GM23338 (cell line): ENCODE measurements around the gene MAP3K9.

Experiments
- CREB1 ChIP-seq: fragments of 250-450 bp; sonication (Bioruptor Pico); IDR thresholded peaks from 2 replicates; pipeline ENCODE4 v1.5.0; 2020; ENCODE audit warnings: low read depth, mild to moderate bottlenecking, moderate library complexity
- ETS1 ChIP-seq: IDR thresholded peaks from 2 replicates; pipeline ENCODE4 v1.6.1; 2016; ENCODE audit warnings: antibody characterized with exemption
- EZH2 ChIP-seq: fragments of 200-600 bp; sonication (generic); IDR thresholded peaks from one replicate; pipeline ENCODE4 v1.8.0; 2017; ENCODE audit warnings: antibody characterized with exemption, mild to moderate bottlenecking, low read depth; ENCODE audit not compliant: unreplicated experiment
- EZH2phosphoT487 ChIP-seq: fragments of 200-600 bp; sonication (generic); IDR thresholded peaks from one replicate; pipeline ENCODE4 v1.8.1; 2018; ENCODE audit warnings: antibody characterized with exemption; ENCODE audit not compliant: unreplicated experiment
- JUNB ChIP-seq: IDR thresholded peaks from one replicate; pipeline ENCODE4 v1.6.1; 2016; ENCODE audit warnings: antibody characterized with exemption; ENCODE audit not compliant: unreplicated experiment
- NANOG ChIP-seq: IDR thresholded peaks from 2 replicates; pipeline ENCODE4 v1.6.1; 2016; ENCODE audit warnings: antibody characterized with exemption, borderline replicate concordance
- POLR2AphosphoS5 ChIP-seq: IDR thresholded peaks from 2 replicates; pipeline ENCODE4 v1.6.1; 2016; ENCODE audit warnings: antibody characterized with exemption, low read depth
- STAT1 ChIP-seq: IDR thresholded peaks from one replicate; pipeline ENCODE4 v1.6.1; 2016; ENCODE audit warnings: antibody characterized with exemption; ENCODE audit not compliant: unreplicated experiment
- ZNF114 ChIP-seq: fragments of 250-450 bp; sonication (Bioruptor Pico); IDR thresholded peaks from 2 replicates; pipeline ENCODE4 v1.5.0; 2020; ENCODE audit warnings: mild to moderate bottlenecking, moderate library complexity
- ZNF331 ChIP-seq: fragments of 250-450 bp; sonication (Bioruptor Pico); IDR thresholded peaks from 2 replicates; pipeline ENCODE4 v1.5.0; 2020; ENCODE audit warnings: low read depth, mild to moderate bottlenecking, moderate library complexity
- ZNF462 ChIP-seq: fragments of 250-450 bp; sonication (Bioruptor Pico); IDR thresholded peaks from 2 replicates; pipeline ENCODE4 v1.5.0; 2020; ENCODE audit warnings: mild to moderate bottlenecking, moderate library complexity
- TF ChIP-seq, protein P1 (sequence below): IDR thresholded peaks from one replicate; pipeline ENCODE4 v1.6.1; 2018; ENCODE audit warnings: antibody characterized with exemption; ENCODE audit not compliant: unreplicated experiment
- TF ChIP-seq, protein P2 (sequence below), 2 experiments: fragments of 200-600 bp in 1 of 2; sonication (generic) in 1 of 2; conservative IDR thresholded peaks; 2 replicates each; pipeline versions ENCODE4 v1.5.1 to v1.6.1; 2016 to 2017; ENCODE audit warnings: antibody characterized with exemption in 2 of 2, low read depth in 2 of 2, mild to moderate bottlenecking in 2 of 2, moderate library complexity in 1 of 2

DNA sequence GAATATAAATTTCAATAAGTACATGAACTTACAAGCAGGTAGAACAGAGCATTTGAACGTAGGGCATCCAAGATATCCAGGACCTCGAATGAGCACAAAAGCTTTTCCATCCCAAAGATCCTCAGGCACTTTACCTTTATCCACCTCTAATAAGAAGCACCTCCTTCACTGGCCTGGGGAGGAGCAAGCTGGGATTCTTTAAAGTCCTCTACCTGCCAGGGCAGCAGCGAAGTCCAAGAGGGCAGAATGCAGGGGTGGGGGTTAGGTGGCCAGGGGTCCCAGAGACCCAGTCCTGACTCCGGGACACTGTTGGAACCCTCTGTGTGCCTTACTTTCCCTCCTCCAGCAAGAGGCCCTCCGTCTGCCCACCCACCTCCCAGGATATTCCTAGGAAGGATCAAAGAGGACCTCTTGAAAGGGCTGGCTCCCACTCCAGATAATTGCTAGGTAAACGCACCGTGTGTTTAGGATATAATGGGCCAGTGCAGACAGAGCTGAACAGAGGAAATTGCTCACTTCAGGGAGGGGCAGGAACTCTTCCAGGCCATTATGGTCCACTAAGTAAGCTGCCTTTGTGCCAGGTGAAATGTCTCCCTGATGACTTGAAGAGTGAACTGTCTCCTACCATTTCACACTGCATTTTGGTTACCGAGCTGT is 99.5 kb downstream of the MAP3K9 start:
- TF ChIP-seq, protein P1, sequence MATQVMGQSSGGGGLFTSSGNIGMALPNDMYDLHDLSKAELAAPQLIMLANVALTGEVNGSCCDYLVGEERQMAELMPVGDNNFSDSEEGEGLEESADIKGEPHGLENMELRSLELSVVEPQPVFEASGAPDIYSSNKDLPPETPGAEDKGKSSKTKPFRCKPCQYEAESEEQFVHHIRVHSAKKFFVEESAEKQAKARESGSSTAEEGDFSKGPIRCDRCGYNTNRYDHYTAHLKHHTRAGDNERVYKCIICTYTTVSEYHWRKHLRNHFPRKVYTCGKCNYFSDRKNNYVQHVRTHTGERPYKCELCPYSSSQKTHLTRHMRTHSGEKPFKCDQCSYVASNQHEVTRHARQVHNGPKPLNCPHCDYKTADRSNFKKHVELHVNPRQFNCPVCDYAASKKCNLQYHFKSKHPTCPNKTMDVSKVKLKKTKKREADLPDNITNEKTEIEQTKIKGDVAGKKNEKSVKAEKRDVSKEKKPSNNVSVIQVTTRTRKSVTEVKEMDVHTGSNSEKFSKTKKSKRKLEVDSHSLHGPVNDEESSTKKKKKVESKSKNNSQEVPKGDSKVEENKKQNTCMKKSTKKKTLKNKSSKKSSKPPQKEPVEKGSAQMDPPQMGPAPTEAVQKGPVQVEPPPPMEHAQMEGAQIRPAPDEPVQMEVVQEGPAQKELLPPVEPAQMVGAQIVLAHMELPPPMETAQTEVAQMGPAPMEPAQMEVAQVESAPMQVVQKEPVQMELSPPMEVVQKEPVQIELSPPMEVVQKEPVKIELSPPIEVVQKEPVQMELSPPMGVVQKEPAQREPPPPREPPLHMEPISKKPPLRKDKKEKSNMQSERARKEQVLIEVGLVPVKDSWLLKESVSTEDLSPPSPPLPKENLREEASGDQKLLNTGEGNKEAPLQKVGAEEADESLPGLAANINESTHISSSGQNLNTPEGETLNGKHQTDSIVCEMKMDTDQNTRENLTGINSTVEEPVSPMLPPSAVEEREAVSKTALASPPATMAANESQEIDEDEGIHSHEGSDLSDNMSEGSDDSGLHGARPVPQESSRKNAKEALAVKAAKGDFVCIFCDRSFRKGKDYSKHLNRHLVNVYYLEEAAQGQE = no peak
- TF ChIP-seq, protein P2, sequence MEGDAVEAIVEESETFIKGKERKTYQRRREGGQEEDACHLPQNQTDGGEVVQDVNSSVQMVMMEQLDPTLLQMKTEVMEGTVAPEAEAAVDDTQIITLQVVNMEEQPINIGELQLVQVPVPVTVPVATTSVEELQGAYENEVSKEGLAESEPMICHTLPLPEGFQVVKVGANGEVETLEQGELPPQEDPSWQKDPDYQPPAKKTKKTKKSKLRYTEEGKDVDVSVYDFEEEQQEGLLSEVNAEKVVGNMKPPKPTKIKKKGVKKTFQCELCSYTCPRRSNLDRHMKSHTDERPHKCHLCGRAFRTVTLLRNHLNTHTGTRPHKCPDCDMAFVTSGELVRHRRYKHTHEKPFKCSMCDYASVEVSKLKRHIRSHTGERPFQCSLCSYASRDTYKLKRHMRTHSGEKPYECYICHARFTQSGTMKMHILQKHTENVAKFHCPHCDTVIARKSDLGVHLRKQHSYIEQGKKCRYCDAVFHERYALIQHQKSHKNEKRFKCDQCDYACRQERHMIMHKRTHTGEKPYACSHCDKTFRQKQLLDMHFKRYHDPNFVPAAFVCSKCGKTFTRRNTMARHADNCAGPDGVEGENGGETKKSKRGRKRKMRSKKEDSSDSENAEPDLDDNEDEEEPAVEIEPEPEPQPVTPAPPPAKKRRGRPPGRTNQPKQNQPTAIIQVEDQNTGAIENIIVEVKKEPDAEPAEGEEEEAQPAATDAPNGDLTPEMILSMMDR (conservative IDR thresholded peaks at IDR 0.05; ENCODE audit: low read depth in 2 of 2) = no peak
- no peak for TF ChIP-seq POLR2AphosphoS5
- no peak for TF ChIP-seq JUNB
- no peak for TF ChIP-seq EZH2
- TF ChIP-seq EZH2phosphoT487 = no peak
- no peak for TF ChIP-seq CREB1 (CRISPR knock-in tag)
- no peak for TF ChIP-seq ZNF114 (CRISPR knock-in tag)
- no peak for TF ChIP-seq ETS1
- TF ChIP-seq STAT1 = no peak
- no peak for TF ChIP-seq ZNF331 (CRISPR knock-in tag)
- TF ChIP-seq ZNF462 (CRISPR knock-in tag) = no peak
- no peak for TF ChIP-seq NANOG
